CD4-positive, alpha-beta T cell treated with Interferon alpha-2 for 1 hour (primary cell): ENCODE results near the gene IL31RA.
"Not testable (repeated sequence)": the region's sequence is repeated elsewhere in the genome, so short reads cannot be mapped to it uniquely, and the experiment has no call there.

Experiments used
- DNase-seq, 2 donors: peaks; one replicate each; pipeline ENCODE4 v3.0.0-alpha.2; 2020 to 2022

IL31RA gene

DNA sequence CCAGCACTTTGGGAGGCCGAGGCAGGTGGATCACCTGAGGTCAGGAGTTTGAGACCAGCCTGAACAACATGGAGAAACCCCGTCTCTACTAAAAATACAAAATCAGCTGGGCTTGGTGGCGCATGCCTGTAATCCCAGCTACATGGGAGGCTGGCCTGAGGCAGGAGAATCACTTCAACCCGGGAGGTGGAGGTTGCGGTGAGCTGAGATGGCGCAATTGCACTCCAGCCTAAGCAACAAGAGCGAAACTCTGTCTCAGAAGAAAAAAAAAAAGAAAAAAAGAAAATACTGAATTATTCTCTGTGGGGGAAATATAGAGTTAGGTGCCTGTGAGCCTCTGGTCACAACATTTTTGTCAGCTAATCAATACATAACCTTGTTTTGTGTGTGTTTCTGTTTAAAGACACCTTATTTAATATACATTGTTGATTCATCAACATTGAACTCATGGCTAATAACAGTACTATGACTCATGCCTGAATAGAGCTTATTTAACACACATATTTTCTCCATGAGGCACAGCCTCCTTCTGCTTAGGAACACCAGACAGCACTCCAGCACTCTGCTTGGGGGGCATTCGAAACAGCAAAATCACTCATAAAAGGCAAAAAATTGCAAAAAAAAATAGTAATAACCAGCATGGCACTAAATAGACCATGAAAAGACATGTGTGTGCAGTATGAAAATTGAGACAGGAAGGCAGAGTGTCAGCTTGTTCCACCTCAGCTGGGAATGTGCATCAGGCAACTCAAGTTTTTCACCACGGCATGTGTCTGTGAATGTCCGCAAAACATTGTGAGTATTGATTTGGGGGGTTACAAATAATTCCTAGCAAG is at the start of gene IL31RA:
IL31RA (plus strand) TSS at position 519 of the 836 bp plus-strand sequence; CDS start at position 733, 214 bp downstream.
- DNase-seq: no peak

DNA sequence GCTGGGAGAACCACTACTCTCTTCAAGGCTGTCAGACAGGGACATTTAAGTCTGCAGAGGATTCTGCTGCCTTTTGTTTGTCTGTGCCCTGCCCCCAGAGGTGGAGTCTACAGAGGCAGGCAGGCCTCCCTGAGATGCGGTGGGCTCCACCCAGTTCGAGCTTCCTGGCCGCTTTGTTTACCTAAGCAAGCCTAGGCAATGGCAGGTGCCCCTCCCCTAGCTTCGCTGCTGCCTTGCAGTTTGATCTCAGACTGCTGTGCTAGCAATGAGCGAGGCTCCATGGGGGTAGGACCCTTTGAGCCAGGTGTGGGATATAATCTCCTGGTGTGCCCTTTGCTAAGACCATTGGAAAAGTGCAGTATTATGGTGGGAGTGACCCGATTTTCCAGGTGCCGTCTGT is 42.3 kb upstream of the IL31RA start:
- peak in 1 of 2 donors; percentile 16 for DNase-seq

DNA sequence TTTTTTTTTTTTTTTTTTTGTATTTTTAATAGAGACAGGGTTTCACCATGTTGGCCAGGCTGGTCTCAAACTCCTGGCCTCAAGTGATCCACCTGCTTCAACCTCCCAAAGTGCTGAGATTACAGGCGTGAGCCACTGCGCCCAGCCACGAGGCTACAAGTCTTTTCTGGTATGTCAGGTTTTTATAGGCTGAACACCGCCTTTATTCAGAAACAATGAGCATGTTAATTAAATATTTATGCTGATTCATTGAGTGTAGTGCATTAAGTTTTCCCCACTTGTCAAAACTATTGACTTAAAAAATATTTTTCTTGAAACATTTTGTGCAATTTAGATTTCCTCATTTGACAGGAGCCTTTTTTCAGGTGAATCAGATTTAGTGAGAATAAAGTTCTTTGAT is 35.2 kb upstream of the IL31RA start:
- not testable (repeated sequence) for DNase-seq

DNA sequence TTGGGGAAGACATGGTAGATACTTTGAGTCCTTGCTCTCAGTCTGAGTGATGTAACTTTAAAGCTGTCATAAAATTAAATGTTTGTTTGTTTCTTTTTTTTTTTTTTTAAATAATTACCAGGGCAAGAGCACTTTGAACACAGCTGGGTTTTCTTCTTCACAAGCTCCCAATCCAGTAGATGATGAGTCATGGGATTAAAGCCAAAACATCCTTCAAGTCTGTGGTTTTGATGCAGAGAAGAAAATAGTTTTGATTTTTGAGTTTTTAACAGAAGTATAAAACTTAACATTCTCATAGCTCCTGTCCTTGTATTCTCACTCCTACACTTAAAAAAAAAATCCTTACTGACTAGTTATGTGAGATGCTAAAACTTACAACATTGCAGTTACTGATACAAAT is 34.8 kb upstream of the IL31RA start:
- DNase-seq: no peak

DNA sequence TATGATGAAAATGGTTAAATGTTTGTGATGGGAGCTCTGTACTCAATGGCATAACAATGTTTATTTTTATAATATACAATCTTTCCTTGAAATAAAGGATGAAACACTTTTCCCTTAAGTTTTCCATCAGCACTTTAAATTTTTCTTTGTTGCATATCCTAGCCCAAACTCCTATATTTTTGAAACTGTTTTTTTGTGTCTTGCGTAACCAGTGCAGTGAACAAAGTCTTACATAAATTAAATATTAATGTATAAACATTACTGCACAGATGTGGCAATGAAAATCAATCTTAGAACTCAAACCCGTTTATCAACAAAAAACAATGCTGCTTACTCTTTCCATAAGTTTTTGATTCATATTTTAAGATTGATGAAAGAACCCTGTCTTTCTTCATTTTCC is 34.1 kb upstream of the IL31RA start:
- DNase-seq: no peak

DNA sequence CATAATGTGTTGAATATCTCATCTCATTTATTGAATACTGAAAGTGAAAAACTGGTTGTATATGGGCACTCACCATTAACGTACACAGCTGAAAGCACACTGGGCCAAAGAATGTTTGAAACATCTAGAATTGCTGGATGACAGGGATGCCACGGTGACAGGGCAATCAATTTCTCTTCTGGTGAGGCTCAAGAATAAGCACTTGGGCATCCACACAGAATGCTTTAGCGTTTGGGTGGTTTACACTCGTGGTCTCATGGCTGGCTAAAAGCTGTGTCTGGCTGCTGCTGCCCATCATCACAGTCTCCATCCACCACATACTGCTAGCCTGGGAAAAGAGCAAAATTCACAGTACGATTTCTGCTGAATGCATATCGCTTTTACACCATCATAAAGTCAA is 30.7 kb upstream of the IL31RA start:
- DNase-seq: no peak

DNA sequence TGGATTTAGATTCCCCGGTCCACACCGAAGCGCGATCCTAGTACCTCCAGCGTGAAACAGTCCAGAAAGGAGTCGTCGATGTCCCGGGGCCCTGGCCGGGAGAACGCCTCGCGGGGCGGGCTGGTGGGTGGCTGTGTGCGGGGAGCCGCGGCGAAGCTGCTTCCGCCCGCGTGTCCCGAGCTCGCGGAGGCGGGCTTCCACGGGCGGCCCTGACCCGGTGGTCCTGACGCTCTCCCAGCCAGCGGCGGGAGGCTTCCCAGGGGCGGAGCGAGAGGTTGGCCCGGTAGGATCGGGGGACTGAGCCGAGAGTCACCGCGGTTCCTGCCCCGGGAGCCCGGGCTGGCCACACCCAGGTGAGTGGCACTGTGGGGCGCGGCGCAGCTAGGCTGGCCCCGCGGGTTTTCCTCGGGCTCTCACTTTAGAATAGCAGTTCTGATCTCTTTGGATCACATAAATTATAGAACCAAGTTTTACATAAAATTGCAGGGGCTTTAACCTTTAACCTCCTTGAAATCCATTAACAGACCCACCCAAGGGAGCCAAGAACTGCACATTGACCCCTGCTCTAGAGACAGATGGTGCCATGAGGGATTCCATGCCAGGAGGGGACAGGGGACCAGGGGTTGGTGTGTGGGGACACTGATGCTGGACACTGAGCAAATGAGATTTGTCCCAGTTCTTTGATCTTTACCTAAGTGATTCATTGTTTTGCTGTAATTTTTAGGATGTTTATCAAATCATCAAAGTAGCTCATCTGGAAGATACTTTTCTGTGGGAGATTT is 29.2 kb upstream of the IL31RA start:
- peak in 1 of 2 donors; percentile 6 for DNase-seq

DNA sequence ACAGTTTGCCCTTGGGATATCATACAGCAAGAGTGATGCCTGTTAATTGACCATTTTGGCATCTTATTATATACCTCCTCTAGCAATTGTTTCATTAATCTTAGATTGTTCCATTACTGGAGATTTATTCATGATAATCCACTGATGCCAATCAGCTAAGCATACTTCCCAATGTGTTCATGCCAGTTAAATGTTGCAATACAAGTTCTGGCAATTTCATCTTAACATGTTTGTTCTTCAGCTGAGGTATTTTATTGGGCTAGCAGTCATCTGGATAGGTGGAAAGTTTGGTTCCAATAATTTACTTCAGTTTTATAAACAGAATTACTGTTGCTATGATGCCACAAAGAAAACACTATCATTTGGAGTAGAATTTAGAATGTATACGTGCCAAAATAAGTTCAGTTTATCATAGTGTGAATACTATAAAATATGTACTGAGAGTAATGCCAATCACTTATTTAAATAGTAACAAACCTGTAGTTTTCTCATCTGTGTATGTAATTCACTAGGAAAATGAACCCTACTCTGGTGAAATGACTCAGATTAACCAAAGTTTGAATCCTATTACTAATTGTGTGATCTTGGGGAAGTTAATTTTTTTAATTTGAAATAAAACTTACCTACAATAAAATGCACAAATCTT is 27.9 kb upstream of the IL31RA start:
- no peak for DNase-seq

DNA sequence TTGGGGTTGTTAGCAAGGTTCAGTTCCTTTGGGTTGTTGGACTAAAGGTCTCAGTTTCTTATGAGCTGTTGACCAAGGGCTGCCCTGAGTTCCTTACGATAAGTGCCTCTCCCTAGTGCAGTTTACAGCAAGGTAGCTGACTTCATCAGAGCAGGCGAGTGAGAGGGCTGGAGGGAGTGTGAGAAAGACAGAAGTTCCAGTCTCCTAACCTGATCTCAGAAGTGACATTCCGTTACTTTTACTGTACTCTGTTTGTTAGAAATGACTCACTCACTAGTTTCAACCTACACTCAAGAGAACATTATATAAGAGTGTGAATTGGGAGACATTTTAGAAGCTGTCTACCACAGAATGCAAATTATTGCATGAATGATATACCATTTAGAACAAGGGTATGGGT is 21.2 kb upstream of the IL31RA start:
- DNase-seq: no peak

DNA sequence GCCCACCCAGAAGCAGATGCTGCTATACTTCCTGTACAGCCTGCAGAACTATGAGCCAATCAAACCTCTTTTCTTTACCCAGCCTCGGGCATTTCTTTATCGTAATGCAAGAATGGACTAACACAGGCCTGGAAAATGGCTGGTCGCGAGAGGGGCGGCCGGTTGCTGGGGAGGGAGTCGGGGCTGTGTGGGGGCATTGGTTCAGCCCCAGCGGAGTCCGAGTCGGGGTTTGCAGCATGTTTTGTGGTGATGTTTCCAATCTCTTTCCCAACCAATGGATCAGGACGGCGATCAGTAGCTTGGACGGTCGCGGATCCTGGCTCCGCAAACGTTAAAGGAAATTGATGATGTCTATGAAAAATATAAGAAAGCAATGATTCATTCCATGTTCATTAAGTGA is 18.7 kb upstream of the IL31RA start:
- no peak for DNase-seq

DNA sequence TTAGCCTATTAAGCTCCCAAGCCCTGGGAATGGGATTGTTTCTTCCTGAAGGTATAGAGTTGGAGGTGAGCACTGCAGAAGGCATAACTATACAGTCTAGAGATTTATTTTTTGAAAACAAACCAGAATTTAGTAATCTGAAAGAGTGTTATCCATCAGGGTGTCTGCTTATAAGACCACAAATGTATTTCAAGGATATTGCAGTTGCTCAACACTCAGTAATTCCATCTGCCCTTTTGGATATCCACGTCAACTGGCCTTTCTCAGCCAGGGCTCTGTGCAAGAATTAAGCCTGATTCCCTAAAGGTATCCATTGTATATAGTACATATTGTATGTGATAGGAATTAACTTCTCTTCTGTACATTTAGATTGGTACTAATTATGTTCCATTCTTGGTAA is 15.0 kb upstream of the IL31RA start:
- no peak for DNase-seq

DNA sequence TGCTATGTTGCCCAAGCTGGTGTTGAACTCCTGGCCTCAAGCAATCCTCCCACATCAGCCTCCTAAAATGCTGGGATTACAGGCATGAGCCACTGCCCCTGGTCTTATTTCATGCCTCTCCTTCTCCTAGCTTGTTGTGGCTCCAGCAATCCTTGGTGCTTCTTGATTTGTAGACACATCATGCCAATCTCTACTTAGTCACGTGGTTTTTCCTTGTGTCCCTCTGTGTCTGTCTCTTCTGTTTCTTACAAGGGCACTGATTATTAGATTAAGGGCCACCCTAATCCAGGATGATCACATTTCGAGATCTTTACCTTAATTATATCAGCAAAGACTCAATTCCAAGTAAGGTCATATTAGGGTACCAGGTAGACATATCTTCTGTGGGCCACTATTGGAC is 9.2 kb upstream of the IL31RA start:
- no peak for DNase-seq

DNA sequence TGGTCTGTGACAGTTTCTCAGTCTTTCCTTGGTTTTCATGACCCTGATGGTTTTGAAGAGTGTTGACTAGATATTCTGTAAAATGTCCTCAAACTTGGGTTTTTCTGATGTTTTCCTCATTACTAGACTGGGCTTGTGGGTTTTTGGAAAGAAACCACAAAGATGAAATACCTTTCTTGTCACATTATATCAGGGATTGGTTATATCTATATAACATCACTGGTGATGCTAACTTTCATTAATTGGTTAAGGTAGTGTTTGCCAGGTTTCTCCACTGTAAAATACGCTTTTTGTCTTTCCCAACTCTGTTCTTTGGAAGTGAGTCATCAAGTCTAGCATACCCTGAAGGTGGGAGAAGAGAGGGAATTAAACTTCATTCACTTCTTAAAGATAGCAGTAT is 3.3 kb upstream of the IL31RA start:
- no peak for DNase-seq

DNA sequence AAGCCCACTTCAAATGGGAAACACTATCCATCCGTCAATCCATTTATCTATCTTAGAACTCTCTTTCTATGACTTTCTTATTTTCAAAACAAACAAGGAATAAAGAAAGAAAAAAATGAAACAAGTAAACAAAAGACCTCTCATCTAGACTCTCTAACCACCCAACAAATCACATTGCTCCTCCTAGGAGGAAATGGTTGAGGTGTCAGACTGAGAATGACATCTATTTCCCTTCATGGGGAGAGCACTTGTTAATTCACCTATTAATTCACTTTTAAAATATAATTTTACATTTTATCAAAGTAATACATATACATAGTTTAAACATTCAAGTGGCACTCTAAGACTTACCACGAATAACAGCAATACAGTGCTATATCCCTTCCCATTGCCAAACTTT is 2.4 kb upstream of the IL31RA start:
- no peak for DNase-seq

DNA sequence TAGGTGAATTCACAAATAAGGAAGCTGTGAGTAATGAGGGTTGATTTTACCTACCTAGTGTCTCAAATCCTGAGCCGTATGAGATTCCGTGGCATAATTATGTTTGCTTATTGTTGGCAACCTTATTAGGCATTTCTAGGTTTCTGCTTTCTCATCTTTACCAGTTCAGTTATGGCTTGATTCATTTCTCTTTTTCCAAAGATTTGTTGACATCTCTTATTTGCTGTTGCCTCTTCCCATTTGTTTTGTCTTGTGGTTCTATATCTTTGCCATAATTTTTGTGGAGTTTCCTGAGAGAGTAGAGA is 470 bp downstream of the IL31RA start:
- DNase-seq: no peak

DNA sequence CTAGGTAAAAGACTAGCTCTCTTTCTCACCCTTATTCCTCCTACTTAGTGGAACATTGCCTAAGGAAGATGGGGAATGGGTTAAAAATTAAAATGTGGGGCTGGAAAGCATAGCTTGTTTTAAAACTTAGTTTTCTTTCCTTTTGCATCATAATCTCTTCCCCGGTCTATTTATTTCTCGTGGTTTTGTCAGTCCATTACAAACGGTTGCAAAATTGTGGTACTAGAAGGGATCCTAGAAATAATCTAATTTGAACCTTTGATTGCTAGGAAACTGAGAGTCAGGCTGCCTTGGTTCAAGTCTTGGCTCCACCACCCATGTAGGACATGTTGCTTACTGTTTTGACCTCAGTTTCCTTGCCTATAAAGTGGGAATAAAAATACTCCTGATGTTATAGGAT is 1.3 kb downstream of the IL31RA start:
- no peak for DNase-seq

DNA sequence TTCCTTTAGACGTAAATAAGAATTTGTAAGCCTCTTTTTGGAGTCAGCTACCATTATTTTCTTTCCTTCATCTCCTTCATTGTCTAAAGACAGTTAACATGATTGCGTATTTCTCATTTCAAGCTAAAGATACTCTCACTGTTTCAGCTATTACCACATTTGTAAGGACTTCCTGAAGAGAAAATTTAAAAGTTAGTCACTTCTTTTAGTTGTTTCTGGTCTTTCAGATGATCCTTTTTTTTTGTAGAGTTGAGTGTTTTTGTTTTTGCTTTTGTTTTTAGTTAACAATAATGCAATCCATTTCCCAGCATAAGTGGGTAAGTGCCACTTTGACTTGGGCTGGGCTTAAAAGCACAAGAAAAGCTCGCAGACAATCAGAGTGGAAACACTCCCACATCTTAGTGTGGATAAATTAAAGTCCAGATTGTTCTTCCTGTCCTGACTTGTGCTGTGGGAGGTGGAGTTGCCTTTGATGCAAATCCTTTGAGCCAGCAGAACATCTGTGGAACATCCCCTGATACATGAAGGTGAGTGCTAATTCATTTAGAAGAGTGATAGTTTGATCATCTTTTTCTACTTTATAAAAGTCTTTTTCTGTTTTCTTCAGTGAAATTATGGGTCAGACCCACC is 2.0 kb downstream of the IL31RA start:
- no peak for DNase-seq

DNA sequence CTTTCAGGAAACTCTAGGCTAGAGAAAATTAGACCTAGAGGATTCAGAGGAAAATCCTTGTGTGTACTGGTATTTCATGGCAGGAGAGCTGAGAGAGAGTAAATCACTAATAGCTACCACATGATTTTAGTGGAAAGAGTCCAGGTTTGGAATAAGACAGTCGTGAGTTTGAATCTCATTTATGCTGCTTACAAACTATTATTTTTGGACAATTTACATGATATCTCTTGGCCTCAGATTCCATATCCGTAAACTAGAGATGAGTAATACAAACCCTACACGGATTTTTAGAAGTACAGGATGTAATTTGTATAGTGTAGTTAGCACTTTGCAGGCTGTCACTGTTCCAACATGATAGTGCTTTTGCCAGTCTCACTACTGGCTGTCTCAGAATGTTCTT is 2.7 kb downstream of the IL31RA start:
- no peak for DNase-seq

DNA sequence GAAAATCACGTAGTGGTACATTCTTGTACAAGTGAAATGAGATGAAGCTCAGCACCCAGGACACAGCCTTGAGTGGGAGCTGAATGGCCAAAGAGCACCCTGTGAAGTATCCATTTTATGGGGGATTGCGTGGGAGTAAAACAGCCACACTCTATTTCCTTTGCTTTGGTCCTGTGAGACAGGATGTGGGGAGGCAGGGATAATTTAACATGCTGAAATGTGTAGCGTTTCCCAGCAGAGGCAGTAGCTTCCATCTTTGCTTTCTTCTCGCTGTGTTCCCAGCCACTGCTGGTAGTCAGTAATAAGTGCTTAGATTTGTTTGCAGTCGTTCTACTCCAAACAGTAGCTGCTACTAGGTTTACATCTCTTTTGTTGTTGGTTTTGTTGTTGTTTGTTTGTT is 4.4 kb downstream of the IL31RA start:
- peak in 1 of 2 donors; percentile 14 for DNase-seq

DNA sequence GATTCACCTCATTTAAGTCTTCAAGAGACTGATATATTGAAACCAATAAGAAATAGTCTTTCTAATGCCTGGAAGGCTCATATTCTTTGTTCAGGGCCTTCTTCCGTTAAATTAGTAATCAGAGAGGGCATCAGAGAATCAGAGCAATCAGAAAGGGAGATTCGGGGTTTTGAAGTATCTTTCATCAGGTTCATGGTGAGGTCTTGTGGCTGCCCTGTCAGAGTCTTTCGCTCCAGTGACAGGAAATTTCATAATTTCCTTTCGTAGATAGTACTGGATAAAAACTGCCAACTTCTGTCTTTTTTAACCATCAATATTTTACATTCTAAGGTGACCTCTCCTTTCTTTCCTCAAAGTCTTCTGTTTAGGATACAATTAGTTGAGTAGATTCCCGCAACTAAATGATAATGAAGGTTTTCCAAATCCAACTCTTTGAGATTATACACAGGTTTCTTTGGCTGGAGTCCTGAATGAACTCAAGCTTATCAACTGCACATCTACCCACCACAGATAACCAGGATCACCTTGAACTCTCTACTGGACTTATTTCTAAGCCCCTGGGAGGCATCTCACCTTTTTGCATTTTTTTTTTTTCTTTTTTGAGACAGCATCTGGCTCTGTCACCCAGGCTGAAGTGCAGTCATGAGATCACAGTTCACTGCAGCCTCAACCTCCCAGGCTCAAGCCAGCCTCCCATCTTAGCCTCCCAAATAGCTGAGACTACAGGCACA is 5.5 kb downstream of the IL31RA start:
- DNase-seq: peak; percentile 18 to 54

DNA sequence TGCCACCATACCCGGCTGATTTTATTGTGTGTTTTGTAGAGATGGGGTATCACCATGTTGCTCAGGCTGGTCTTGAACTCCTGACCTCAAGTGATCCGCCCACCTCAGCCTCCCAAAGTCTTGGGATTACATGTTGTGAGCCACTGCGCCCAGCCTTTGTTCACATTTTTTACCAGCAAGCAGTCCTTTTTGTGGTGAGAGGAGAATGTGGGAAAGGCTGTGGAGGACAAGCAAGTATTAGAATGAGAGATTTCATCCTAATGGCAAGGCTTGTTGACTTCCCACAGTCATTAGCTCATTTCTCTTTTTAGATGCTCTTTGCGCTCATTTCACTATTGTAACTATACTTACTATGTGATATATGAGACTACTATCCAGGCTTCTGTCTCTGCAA is 6.1 kb downstream of the IL31RA start:
- no peak for DNase-seq

DNA sequence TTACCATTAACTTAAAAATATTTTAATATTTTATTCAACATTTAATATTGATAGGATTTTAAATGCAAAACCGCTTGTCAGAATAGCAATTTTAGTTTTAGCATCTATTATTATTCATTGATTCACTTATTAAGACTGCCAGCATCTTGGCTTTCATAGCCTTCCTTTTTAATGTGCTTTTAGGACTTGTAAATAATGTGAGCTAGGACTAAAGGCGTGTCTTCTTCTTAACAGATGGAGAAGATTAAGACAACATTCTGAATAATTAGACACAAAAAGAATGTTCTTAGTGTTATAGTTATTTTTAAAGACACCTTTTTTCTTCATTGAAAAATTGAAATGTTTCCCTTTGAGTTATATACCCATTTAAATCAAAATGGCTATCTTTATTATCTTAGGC is 6.9 kb downstream of the IL31RA start:
- DNase-seq: no peak

DNA sequence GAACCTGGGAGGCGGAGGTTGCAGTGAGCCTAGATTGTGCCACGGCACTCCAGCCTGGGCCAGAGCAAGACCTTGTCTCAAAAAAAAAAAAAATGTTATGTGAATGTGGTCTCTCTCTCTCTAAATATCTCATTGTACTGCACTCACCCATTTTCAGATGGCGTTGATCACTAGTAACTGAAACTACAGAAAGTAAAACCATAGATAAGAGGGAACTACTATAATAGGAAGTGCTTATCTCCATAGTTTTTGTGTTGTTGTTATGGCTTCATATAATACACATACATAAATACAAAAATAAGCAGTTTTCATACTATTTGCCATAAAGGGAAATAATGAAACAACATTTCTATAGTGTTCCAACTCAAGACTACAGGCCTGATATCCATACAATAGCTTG is 9.1 kb downstream of the IL31RA start:
- DNase-seq: no peak
